Mesothelial cell of epicardium (in vitro differentiated cells): ENCODE data around the gene DYNC2I2. TPM values are rescaled to one million over a fixed set of nuclear protein-coding genes. Genes with fewer than 3 reads are reported as not detected.

Experiments
- DNase-seq, 2 experiments: peaks; one replicate each; pipeline ENCODE4 v3.0.0; 2021; ENCODE audit warnings: low spot score in 2 of 2; ENCODE audit not compliant: unreplicated experiment in 2 of 2
- H3K27ac Mint-ChIP-seq: 2 replicates; pipeline ENCODE4 v1.8.0; 2021; ENCODE audit warnings: mixed read lengths
- H3K27me3 Mint-ChIP-seq: 2 replicates; pipeline ENCODE4 v1.8.0; 2021; ENCODE audit warnings: low read depth, mixed read lengths
- H3K36me3 Mint-ChIP-seq: 2 replicates; pipeline ENCODE4 v1.8.0; 2021; ENCODE audit warnings: mixed read lengths
- H3K4me1 Mint-ChIP-seq: 2 replicates; pipeline ENCODE4 v1.8.0; 2021; ENCODE audit warnings: mixed read lengths
- H3K4me3 Mint-ChIP-seq: 2 replicates; pipeline ENCODE4 v1.8.0; 2021; ENCODE audit warnings: mild to moderate bottlenecking, moderate library complexity, mixed read lengths
- H3K9me3 Mint-ChIP-seq: 2 replicates; pipeline ENCODE4 v1.8.0; 2021; ENCODE audit warnings: mixed read lengths
- CTCF ChIP-seq: fragments of 200-600 bp; sonication (generic); IDR thresholded peaks from one replicate; pipeline ENCODE4 v1.5.0; 2021; ENCODE audit warnings: antibody characterized with exemption; ENCODE audit not compliant: unreplicated experiment
- total RNA-seq: library from RNA; stranded (reverse); gene quantifications from 3 replicates; pipeline ENCODE4 v1.2.1, GENCODE V29; 2021

The DYNC2I2 gene
- total RNA-seq, 1 donor from 2014 or later = 37.2 TPM

GRCh38 chr9:128635266-128636023, 21.2 kb downstream of the DYNC2I2 start:
- Mint-ChIP-seq H3K27me3 (no peaks in the 10 kb centered on the region), H3K4me1 (peaks cover 17% of the 10 kb centered on the region), H3K9me3 (no peaks in the 10 kb centered on the region), H3K36me3 (peaks cover 25% of the 10 kb centered on the region), H3K27ac (peak overlapping the region; percentile 83), H3K4me3 (no peak overlapping the region)
- DNase-seq = peak; percentile 67 to 80
- peak; percentile 82 for TF ChIP-seq CTCF

GRCh38 chr9:128634651-128635262, 21.9 kb downstream of the DYNC2I2 start:
- no peak for TF ChIP-seq CTCF
- no peaks in the 10 kb centered on the region for H3K27me3 Mint-ChIP-seq
- peak overlapping the region; percentile 83 for H3K27ac Mint-ChIP-seq
- DNase-seq = no peak
- no peak overlapping the region for H3K4me3 Mint-ChIP-seq
- peaks cover 26% of the 10 kb centered on the region for H3K36me3 Mint-ChIP-seq
- peaks cover 17% of the 10 kb centered on the region for H3K4me1 Mint-ChIP-seq
- H3K9me3 Mint-ChIP-seq = no peaks in the 10 kb centered on the region

- no peaks in the 10 kb centered on the region for H3K27me3 Mint-ChIP-seq
- H3K4me1 Mint-ChIP-seq = peaks cover 17% of the 10 kb centered on the region
- no peak for TF ChIP-seq CTCF
- DNase-seq = no peak
- H3K4me3 Mint-ChIP-seq = no peak overlapping the region
- H3K36me3 Mint-ChIP-seq = peaks cover 26% of the 10 kb centered on the region
- H3K27ac Mint-ChIP-seq = peak overlapping the region; percentile 67
- H3K9me3 Mint-ChIP-seq = no peaks in the 10 kb centered on the region
Observed at GRCh38 chr9:128634111-128634510, 22.5 kb downstream of the DYNC2I2 start.

GRCh38 chr9:128633601-128634000, 23.0 kb downstream of the DYNC2I2 start:
- Mint-ChIP-seq H3K27me3 (no peaks in the 10 kb centered on the region), H3K9me3 (no peaks in the 10 kb centered on the region), H3K4me3 (no peak overlapping the region), H3K4me1 (peaks cover 17% of the 10 kb centered on the region), H3K27ac (peak overlapping the region; percentile 67), H3K36me3 (peaks cover 27% of the 10 kb centered on the region)
- no peak for TF ChIP-seq CTCF
- no peak for DNase-seq

GRCh38 chr9:128633057-128633456, 23.6 kb downstream of the DYNC2I2 start:
- no peak for DNase-seq
- H3K4me3 Mint-ChIP-seq = no peak overlapping the region
- no peaks in the 10 kb centered on the region for H3K9me3 Mint-ChIP-seq
- peaks cover 25% of the 10 kb centered on the region for H3K36me3 Mint-ChIP-seq
- peaks cover 17% of the 10 kb centered on the region for H3K4me1 Mint-ChIP-seq
- H3K27ac Mint-ChIP-seq = peak overlapping the region; percentile 67
- TF ChIP-seq CTCF = no peak
- H3K27me3 Mint-ChIP-seq = no peaks in the 10 kb centered on the region
